Uterus (tissue), 2 donors: ENCODE data around the gene INTS13.

Source experiments
- CTCF ChIP-seq, 4 experiments: fragments of 200-600 bp in 2 of 4; fragments of 450-650 bp in 2 of 4; sonication (generic) in 2 of 4; IDR thresholded peaks; one replicate each; pipeline ENCODE4 v1.5.1; 2016 to 2019; ENCODE audit warnings: antibody characterized with exemption in 4 of 4, mild to moderate bottlenecking in 2 of 4, moderate library complexity in 1 of 4
- POLR2A ChIP-seq, 2 donors: fragments of 450-650 bp; IDR thresholded peaks; one replicate each; pipeline ENCODE4 v1.6.1; 2016; ENCODE audit warnings: antibody characterized with exemption in 2 of 2, mild to moderate bottlenecking in 1 of 2, moderate library complexity in 1 of 2

- TF ChIP-seq CTCF (IDR thresholded peaks at IDR 0.05) (no peak), POLR2A (IDR thresholded peaks at IDR 0.05) (no peak)
Measured at GRCh38 chr12:26890784-26891183, 47.0 kb downstream of the INTS13 start.
